Cortex of kidney (tissue), 1 donor: ENCODE results near the gene ARF3.

Experiments used
- DNase-seq: peaks from one replicate; lab custom pipeline; 2025; lab: John Stamatoyannopoulos, UW

Gene ARF3

GRCh38 chr12:48981757-48982157 lies 24.5 kb upstream of the ARF3 start:
- no peak for DNase-seq

- no peak for DNase-seq
Measured at GRCh38 chr12:48980953-48981756, 23.9 kb upstream of the ARF3 start.

GRCh38 chr12:48980389-48980952 lies 23.2 kb upstream of the ARF3 start:
- DNase-seq: no peak

- no peak for DNase-seq
Measured at GRCh38 chr12:48979602-48980388, 22.5 kb upstream of the ARF3 start.

GRCh38 chr12:48978741-48979601 lies 21.7 kb upstream of the ARF3 start:
- no peak for DNase-seq

- no peak for DNase-seq
Measured at GRCh38 chr12:48978291-48978740, 21.0 kb upstream of the ARF3 start, which contains the start of gene WNT1. Gene WNT1 (plus strand): TSS chr12:48978322. CDS start chr12:48978651, 329 bp downstream.

- DNase-seq: no peak
Measured at GRCh38 chr12:48977290-48978281, 20.3 kb upstream of the ARF3 start.

- no peak for DNase-seq
Measured at GRCh38 chr12:48973941-48974673, 16.8 kb upstream of the ARF3 start.

- no peak for DNase-seq
Measured at GRCh38 chr12:48973531-48973930, 16.2 kb upstream of the ARF3 start.

- no peak for DNase-seq
Measured at GRCh38 chr12:48972952-48973483, 15.7 kb upstream of the ARF3 start.

- DNase-seq: no peak
Measured at GRCh38 chr12:48972213-48972951, 15.1 kb upstream of the ARF3 start.

- DNase-seq: no peak
Measured at GRCh38 chr12:48970702-48971334, 13.5 kb upstream of the ARF3 start.

GRCh38 chr12:48969833-48970701 lies 12.8 kb upstream of the ARF3 start:
- no peak for DNase-seq

- DNase-seq: no peak
Measured at GRCh38 chr12:48969160-48969771, 12.0 kb upstream of the ARF3 start.

- DNase-seq: no peak
Measured at GRCh38 chr12:48968467-48968866, 11.2 kb upstream of the ARF3 start.

- no peak for DNase-seq
Measured at GRCh38 chr12:48967991-48968390, 10.7 kb upstream of the ARF3 start.
